ENCODE measurements around the gene KCNJ11.

KCNJ11 gene

DNA sequence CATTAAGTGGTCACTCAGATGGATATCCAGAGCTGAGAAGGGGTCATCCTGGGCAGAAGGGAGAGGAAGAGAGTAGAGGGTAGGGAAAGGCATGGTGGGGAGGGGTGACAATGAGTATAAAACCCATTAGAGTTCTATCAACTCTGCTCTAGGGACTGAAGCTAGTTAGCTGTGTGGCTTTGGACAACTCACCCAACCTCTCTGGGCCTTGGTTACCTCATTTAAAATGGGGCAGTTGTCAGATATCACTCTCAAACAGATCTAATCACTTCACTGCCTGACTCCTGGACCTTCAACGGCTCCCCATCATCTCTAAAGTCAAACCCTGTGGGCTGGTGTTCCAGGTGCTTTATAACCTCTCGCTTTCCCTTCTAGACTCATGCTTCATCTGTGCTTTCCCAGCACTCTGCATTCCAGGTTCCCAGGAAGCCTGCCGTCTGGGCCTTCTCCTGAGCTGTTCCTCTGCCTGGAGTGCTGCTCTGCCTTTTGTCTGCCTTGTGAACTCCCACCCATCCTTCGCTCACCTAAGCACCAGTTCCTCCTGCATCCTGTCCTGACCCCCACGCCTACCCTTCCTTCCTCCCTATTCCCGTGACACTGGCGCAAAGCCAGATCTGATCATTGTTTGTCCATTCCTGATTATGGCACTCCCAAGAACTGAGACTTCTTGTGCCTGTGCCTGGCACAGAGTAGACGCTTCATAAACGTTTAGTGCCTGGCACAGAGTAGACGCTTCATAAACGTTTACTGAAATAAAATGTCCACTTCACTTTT, 22.3 kb upstream of the KCNJ11 start:
- FAIRE-seq = no peak
- no peak for DNase-seq (ENCODE audit: extremely low spot score, insufficient read length, low read depth)

DNA sequence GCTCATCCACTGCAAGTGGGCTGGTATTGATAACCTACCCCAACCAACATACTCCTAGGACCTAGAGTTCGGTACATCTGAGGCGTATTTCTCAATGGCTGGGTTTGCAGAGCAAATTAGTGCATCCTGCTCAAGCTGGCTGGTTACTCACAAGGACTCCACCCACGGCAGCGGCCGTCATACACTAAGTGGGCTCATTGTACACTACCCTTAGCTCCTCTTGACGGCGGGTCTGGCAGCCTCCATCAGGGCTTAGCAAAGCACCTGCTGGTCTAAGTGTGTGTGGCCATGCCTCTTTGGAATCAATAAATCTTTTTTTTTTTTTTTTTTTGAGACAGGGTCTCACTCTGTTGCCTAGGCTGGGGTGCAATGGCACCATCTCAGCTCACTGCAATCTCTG, 20.2 kb upstream of the KCNJ11 start:
- no peak for FAIRE-seq
- no peak for DNase-seq (ENCODE audit: extremely low spot score, insufficient read length, low read depth)

DNA sequence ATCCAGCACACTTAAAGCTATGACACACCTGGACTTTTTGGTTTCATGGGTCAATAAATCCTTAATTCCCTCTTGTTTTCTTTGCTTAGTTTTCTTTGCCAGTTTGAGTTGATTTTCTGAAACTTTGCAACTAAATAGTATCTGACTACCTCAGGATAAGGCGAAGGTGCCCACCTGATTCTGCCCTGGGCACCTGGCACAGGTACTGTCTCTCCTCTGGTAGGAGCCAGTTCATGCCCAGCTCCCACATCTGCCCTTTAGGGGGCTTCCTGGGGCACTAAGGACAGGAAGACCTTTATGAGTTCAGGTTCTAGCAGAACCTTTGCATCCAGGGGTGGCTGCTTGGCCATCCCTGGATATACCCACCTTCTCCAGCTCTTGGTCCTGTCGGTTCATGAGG, 19.6 kb upstream of the KCNJ11 start:
- FAIRE-seq = no peak
- DNase-seq (ENCODE audit: extremely low spot score, insufficient read length, low read depth) = no peak

DNA sequence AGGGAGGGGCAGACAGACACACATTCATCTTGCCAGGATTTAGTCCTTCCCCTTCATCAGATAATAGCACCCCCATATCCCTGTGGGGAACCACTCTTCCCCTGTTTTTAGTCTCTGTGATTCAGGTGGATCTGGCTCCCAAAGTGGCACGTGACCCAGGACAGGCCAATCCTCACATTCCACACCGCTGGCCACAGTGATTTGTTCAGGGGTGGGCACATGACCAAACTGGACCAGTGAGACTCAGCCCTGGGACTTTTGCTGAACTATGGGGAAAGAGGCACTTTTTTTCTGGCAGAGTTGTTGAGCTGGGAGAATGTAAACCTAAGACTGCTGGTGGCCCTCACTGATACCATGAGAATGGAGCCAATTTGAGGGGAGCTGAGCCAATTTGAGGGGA, 19.1 kb upstream of the KCNJ11 start:
- DNase-seq (ENCODE audit: extremely low spot score, insufficient read length, low read depth) = no peak
- no peak for FAIRE-seq

DNA sequence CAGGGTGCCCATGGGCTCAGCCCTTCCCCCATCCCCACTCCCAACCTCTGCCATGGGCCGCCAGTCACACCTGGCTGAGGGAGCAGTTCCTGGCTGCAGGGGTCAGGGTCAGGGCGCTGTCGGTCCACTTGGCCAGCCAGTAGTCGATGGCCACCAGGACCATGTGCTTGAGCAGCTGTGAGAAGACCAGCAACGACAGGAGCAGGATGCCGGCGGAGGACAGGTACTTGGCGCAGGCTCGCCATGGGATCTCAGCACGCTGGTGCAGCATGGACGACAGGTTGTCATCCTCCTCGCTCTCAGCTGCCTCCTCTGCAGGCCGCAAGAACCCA, 18.3 kb upstream of the KCNJ11 start:
- DNase-seq (ENCODE audit: extremely low spot score, insufficient read length, low read depth) (no peak), FAIRE-seq (no peak)

DNA sequence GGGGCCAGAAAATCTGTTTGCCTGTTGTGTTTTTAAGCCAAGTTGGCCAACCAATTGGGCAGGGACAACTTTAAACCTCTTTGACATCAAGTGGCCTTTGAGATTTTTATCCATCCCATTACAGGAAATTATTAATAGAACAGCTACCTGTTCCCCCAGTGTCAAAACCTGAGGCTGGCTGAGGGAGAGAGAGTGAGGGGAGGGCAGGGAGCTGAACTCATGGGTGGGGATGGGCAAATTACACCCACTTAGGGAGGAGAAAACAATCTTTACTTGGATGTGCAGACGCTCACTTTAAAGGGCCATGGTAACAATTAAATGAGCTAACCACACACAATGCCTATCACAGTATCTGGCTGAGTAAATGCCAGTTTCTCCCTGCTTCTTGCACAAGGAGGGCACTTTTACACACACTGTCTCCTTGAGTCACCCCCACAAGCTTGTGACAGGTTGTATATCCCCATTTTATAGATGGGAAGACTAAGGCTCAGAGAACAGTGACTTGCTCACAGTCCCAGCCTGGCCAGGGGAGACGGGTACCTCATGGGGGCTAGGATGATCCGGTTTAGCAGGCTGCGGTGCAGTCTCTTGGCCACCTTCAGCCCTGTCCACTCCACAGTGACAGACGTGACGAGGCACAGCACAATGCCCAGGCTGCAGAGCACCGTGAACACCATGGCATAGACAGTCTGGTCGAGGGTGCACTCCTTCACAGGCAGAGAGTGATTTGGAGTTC, 17.8 kb upstream of the KCNJ11 start:
- DNase-seq (ENCODE audit: extremely low spot score, insufficient read length, low read depth) = no peak
- FAIRE-seq = no peak

DNA sequence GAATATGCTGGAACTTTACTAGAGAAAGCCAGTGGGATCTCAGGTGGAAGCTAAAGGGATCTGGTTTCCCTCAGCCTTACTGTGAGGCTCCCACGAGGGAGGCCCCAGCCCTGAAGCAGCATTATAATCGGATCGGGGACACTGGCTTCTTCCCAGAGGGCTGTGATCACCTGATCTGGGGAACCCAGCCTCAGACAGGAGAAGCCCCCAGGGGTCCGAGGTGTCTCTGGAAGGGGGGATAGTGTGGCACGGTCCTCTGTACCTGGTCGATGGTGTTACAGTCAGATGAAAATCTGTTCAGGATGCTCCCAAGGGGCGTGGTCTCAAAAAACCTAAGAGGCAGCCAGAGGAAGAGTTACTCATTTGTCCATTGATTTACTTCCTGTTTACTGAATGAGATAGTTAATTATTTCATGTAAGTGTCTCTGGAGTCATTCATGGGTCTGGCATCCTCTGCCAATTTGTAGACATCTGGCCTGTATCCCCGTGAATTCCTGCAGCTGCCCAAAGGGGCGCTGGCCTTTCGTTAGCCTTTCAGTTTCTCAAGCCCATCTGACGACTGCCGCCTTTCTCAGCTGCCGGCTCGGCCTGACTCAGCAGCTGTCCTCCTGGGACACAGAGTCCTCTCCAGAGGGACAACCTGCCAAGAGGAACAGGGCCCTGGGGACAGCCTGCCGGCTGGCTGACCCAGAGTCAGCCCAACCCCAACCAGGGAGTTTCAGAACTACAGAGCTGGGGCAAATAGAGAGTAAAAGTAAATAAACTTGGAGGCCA, 17.0 kb upstream of the KCNJ11 start:
- FAIRE-seq (peak; percentile 29), DNase-seq (ENCODE audit: extremely low spot score, insufficient read length, low read depth) (no peak)

DNA sequence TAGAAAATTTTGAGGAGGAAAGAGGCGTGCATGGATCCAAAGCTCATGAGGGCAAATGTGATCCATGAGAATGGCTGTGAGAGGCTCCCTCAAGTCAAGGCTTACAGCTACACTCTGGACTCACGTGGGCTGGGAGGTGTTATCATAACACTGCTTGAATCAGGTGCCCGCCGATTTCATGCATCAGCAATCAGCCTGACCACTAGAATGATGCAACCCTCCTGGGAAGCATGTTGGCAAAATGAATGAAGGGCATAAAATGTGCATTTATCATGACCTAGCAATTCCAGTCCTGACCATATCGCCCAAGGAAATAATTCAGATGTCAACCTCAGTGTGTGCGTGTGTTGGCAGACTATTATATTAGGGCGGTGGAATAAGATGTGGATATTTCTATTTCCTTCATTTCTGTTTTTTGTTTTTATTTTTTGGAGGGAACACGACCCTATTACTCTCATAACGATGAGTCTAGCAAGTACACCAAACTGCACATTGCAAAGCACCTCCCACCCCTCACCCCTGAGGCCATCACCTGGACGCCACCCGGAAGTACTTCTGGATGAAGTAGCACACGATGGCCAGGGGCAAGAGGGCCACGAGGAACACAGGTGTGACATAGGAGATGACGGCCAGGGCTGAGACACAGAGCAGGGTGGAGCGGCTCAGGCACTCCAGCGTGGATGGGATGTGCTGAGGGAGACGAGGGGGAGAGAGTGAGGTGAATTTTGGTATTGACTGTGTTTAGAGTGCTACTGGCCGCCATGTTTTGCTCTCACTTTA, 15.7 kb upstream of the KCNJ11 start:
- DNase-seq (ENCODE audit: extremely low spot score, insufficient read length, low read depth) (no peak), FAIRE-seq (no peak)

DNA sequence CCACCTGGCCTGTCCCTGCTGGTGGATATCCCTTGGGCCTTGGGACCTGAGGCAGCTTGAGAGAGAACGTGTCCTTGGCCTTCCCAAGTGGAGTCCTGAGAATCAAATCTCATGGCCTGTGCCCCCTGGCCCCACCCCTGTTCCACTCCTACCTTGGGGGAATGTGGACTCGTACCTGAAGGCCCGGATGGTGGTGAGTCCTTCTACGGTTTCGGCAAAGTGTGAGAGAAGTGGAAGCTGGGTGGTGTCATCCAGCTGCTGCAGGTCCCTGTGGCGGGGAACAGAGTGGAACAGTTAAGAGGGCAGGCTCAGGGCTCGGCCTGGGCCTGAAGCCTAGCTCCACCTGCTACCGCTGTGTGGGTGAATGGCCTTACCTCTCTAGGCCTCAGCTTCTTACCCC, 14.0 kb upstream of the KCNJ11 start:
- no peak for DNase-seq (ENCODE audit: extremely low spot score, insufficient read length, low read depth)

DNA sequence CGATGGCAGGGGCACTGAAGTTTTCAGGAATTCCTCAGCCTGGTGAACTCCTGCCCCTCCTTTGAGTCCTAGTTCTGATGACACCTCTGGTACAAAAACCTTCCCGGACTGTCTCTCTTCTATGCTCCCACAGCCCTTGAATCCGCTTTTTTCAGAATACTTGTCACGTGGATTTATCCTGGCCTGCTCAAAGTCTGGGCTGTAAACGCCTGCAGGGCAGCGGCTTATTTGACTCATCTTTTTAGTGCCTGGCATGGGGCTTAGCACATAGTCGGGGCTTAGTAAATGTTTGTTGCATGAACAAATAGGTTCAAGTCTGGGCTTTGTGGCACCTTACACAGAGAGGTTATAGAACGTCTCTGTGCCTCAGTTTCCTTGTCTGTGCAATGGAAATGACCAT, 13.4 kb upstream of the KCNJ11 start:
- DNase-seq (ENCODE audit: extremely low spot score, insufficient read length, low read depth) = no peak
- no peak for FAIRE-seq

More for the DNA sequence above, 14.0 kb upstream of the KCNJ11 start:
- no peak for FAIRE-seq

DNA sequence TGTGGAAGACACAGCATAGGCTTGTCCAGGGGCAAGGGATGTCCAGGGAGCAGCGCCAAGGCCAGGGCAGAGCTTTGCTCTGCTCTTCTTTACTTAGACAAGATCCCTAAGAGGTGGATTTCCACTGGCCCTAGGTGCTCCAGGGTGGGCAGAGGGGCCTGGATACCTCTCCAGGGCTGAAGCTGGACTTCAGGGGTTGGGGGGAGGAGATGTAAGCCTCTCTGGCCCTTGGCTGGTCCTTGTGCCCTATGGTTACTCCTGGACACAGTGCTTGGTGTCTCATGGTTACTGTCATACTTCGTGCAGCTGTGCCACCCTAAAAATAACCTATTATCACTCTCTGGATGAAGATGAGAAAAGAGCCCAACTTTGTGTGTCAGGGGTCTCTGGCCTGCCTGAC, 12.9 kb upstream of the KCNJ11 start:
- FAIRE-seq = no peak
- no peak for DNase-seq (ENCODE audit: extremely low spot score, insufficient read length, low read depth)

DNA sequence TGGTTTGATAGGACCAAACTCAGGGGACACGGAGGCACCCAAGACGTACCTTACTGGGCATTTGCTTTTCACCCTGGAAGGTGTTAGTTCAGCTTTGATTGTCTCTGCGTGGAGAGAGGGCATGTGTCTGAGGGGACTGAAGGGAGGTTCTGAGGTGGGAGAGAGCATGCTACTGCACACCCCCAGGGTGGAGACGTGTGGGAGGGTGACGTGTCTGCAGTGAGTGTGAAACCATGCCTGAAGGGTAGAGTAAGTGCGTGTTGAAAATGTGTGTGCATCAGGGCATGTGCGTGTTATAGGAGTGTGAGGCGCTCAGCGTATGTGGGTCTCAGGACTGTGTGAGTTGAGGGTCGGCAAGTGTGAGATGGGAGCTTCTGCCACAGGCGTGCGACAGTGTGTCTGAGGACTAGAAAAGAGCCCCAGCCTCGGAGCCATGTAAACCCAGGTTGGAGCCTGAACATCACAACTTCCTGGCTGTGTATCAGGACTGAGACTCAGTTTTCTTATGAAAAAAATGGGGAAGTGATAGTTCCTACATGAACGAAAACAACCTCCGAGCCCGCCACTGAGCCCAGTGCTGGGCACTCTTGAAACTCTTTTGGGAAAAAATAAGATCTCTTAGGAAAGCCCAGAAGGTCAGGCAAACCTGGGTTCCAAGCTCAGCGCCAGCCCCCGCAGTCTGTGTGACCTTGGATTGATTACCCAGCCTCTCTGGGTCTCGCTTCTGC, 11.8 kb upstream of the KCNJ11 start:
- FAIRE-seq (peak; percentile 62), DNase-seq (ENCODE audit: extremely low spot score, insufficient read length, low read depth) (peak; percentile 35)

DNA sequence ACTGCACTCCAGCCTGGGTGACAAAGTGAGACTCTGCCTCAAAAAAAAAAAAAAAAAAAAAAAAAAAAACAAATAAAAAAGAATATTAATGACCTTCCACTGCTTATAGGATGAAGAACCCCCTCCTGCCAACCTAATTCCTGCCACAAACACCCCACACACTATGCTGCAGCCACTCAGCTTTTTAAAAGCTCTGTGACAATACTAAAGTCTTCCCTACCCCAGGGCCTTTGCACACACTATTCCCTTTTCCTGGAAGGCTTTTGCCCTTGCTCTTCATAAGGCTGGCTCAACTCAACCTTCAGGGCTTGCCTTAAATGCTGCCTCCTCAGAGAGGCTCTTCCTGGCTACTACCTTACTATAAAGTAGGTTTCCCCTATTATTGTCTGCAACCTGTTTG, 10.8 kb upstream of the KCNJ11 start:
- no peak for DNase-seq (ENCODE audit: extremely low spot score, insufficient read length, low read depth)
- FAIRE-seq = no peak

DNA sequence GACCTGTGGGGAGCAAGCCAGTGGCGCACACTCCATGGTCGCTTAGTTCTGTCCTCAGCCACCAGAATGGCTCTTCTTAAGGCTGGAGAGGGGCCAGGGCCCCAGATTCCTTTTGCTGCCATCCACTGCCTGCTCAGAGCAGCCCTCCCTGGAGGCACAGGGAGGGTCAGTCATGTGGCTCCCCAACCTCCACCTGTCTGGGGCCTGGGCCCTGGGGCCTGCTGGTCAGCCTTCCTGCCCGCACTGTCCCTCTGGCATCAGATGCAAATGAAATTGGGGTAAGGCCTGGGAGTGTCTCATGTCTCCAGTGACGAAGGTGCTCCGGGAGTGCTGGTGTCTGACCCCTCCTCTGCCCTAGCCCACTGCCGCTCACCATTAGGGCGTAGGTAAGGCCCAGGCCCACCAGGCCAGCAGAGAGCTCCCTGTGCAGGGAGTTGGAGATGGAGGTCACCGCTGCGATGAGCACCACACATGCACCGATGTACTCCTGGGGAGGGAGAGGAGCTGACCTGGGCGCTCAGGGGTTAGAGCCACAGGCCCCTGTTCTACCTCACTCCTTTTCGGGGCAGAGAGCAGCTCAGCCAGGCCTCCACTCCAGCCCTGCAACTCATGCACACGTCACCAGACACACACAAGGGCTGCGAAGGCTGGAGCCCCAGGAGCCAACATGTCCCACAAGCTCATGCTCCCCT, 9.0 kb upstream of the KCNJ11 start:
- no peak for FAIRE-seq
- DNase-seq (ENCODE audit: extremely low spot score, insufficient read length, low read depth) = no peak

DNA sequence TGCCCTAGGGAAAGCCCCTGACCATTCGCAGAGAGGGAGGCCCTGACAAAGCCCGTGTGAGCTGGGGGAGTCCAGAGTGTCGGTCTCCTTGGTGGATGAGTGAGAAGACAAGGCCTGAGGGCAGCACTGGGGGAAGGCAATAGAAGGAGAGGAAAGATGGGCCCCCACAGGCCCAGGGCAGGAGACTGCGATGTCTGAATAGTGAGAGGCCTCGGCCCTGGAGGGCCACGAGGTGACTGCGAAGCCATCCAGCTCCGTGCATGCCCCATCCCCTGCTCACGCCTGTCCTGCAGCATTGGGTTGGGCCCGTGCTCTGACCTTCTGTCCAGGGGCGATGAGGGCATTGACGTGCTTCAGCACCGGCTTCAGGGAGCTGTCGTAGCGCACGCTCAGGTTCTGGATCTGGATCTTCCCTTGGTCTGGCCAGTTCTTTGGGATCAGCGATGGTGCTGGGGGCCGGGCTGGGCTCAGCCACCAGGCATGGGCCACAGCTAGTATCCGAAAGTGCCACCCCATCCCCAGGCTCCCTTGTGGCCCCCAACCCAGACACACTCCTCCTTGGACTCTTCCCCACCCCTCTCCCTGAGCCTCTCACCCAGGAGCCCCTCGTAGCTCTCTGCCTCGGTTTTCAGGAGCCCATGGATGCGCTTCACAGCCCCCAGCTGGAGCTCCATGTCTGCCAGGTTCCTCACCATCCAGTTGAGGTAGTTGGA, 8.3 kb upstream of the KCNJ11 start:
- DNase-seq (ENCODE audit: extremely low spot score, insufficient read length, low read depth) (no peak), FAIRE-seq (no peak)

DNA sequence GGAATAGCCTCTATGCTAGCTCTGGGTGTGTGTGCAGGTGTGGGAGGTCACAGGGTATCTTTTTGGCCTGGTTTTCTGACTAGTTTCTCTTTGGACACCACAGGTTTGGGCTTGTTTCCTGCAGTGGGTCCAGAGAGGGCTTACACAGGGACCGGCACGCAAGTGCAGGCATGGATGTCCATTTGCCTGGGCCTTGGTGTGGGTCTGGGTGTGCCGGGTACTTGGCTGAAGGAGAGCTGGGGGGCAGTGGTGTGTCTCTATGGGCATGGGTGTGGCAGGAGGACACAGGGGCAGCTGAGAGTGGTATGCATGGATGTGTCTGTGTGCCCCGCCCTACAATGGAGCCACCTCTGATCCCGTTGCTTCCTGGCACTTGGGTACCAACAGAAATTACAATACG, 7.5 kb upstream of the KCNJ11 start:
- FAIRE-seq (no peak), DNase-seq (ENCODE audit: extremely low spot score, insufficient read length, low read depth) (no peak)

DNA sequence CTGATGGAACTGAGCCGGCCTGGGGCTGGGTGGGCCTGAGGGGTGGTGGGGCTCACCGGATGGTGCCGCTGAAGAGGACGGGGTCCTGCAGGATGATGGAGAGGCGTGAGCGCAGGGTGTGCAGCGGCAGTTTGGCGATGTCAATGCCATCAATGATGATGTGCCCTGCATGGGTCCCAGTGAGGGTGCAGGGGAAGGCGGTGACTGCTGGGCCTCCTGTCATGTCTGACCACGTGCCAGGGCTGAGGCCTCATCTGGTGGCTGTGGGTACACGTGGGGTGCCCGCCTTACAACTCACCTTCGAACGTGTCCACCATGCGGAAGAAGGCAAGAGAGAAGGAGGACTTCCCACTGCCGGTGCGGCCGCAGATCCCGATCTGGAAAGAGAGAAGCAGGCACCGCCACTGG, 7.1 kb upstream of the KCNJ11 start:
- FAIRE-seq (no peak), DNase-seq (ENCODE audit: extremely low spot score, insufficient read length, low read depth) (no peak)

DNA sequence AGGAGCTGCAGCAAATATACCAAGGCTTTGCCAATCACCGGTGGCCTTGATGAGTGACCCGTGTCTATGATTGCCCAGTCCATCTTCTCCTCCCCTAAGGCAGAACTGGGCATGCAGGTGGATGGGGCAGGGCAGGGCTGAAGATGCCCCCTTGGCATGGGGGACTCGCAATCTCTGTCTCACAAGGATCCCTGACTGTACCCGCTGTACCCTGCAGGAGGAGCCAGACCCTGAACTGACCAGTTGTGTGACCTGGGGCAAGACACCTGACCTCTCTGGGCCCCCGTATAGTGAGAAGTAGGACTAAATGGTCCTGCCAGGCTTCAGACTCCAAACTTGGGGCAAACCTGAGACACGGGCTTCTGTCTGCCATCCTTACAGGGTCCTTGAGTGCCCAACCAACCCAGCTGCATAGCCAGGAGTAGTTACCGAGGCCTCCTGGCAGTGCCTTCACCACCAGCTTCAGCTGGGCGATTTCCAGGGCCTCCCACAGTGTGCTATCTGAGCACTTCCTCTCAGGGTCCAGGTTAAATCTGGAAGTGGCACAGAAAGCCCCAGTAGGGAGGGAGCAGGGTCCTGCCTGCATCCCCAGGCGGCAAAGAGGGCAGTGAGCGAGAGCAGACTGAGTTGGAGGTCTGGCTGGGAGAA, 6.4 kb upstream of the KCNJ11 start:
- DNase-seq (ENCODE audit: extremely low spot score, insufficient read length, low read depth) = no peak
- FAIRE-seq = no peak

All from GM18507 (cell line).